ENCODE results near the gene ITPR3.

The ITPR3 gene

GRCh38 chr6:33640361-33640760, 19.2 kb downstream of the ITPR3 start:
- DNase-seq: no peak

DNA sequence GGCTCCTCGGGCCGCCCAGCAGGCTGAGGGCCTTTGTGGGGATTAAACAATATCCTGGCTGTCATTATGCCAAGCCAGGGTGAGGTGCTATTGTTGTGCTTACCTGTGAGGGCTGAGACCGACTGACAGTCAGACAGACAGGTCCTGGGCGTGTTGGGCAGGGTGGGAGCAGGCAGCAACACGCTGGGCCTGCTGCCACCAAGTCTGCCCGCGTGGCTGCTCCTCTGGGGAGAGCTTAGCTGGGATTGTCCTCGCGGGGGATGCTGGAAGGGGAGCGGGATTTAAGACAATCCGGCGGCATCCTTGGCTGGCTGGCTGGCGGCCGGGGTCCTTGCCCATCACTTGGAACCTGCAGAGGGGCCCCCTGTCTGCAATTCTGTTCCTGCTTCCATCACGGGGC, 20.0 kb downstream of the ITPR3 start:
- DNase-seq: no peak

- no peak for DNase-seq
Observed at GRCh38 chr6:33641602-33642001, 20.5 kb downstream of the ITPR3 start.

GRCh38 chr6:33642897-33643296, 21.8 kb downstream of the ITPR3 start:
- no peak for DNase-seq

- DNase-seq: no peak
Observed at GRCh38 chr6:33651403-33651802, 30.3 kb downstream of the ITPR3 start.

GRCh38 chr6:33652002-33652401, 30.9 kb downstream of the ITPR3 start:
- no peak for DNase-seq

DNA sequence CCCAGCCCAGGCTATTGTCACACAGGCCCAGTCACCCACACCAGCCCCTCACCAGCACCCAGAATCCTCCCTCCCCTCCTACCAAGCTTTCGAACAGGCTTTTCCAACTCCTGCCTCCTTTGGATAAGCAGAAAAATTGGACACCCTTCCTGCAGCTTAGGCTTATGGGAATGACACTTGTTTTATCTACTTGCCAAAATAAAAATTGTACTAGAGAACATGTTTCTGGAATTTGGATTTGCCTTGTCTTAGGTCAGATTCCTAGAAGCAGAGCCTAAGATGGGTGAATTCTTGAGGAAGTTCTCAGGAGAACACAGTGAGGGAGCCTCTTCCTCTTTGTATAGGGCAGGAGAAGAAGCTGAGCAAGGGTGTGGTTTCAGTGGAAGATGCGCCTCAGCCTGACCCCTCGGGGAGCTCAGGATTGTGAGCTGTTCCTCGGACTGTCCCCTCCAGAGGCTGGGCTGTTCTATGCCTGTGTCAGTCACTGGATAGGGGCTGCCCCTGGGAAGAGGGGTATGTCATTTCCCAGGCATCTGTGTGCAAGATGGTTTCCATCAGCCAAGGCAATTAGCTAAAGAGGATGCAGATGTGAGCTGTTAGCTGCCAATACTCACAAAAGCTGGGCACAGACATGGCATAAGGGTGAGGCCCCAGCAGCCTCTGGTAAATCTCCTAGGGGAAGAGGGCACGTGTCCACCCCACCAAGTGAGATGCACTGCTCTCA, 33.9 kb downstream of the ITPR3 start:
- no peak for DNase-seq

DNA sequence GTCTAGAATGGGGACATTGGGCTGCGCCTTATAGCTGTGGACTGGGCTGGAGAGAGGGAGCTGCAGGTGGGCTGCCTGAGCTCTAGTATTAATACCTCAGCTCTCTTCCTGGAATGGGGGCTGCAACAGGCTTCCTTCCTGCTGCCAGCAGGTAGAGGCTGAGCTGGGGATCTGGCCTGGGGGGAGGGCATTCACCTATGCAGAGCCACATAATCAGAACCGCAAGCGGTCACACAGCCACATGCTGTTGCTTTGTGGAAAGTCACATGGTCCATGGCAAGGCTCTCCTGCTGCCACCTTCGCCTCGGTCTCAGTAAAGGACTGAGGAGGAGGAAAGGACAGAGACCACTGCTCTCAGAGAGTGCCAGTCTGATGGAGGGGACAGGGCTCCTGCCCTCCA, 35.7 kb downstream of the ITPR3 start:
- DNase-seq: no peak

- DNase-seq: no peak
Observed at GRCh38 chr6:33658982-33659689, 38.0 kb downstream of the ITPR3 start.

GRCh38 chr6:33659986-33660385, 38.9 kb downstream of the ITPR3 start:
- no peak for DNase-seq

- DNase-seq: no peak
Observed at GRCh38 chr6:33661106-33661838, 40.1 kb downstream of the ITPR3 start.

- DNase-seq: no peak
Observed at GRCh38 chr6:33662318-33662717, 41.2 kb downstream of the ITPR3 start.

- DNase-seq: no peak
Observed at GRCh38 chr6:33663028-33663427, 41.9 kb downstream of the ITPR3 start.

GRCh38 chr6:33663727-33664449, 42.8 kb downstream of the ITPR3 start:
- no peak for DNase-seq

DNA sequence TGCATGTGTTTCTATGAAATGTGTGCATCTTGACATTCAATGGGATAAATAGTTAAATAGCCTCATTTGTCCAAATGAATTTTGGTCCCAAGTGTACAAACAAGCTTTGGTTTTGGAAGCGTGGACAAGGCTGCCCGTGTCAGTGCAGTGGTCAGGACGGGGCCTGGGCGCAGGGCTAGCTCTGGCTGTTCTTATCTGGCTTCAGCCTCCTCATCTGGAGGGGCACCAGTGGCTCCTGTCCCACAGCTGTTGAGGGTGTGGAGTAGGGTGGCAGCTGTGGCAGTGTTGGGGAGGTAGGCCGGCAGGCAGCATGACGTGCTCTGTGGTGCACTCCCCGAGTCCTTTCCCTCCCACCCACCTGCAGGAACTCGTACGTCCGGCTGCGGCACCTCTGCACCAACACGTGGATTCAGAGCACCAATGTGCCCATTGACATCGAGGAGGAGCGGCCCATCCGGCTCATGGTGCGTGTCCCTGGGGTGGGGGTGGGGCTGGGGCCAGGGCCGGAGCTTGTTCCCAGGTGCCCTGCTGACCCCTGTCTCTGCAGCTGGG, 43.5 kb downstream of the ITPR3 start:
- DNase-seq: no peak

GRCh38 chr6:33665957-33666356, 44.8 kb downstream of the ITPR3 start:
- no peak for DNase-seq

GRCh38 chr6:33667072-33667471, 46.0 kb downstream of the ITPR3 start:
- no peak for DNase-seq

- DNase-seq: no peak
Observed at GRCh38 chr6:33667776-33668175, 46.7 kb downstream of the ITPR3 start.

DNA sequence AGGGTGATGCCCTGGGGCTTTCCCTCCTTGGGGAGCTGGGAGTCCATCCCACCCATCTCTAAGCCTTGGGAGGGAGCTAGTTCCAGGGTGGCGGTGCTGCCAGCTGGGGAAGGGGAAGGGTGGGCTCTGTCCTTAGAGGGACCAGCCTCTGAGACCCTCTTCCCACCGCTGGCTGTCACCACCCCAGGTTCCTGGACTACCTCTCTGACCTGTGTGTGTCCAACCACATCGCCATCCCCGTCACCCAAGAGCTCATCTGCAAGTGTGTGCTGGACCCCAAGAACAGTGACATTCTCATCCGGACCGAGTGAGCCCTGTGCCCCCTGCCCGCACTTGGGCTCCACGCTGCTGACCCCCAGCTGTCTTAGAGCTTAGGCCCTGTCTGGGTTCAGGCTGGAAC, 47.2 kb downstream of the ITPR3 start:
- no peak for DNase-seq

GRCh38 chr6:33668914-33669313, 47.8 kb downstream of the ITPR3 start:
- no peak for DNase-seq

- DNase-seq: no peak
Observed at GRCh38 chr6:33670086-33670660, 49.1 kb downstream of the ITPR3 start.

DNA sequence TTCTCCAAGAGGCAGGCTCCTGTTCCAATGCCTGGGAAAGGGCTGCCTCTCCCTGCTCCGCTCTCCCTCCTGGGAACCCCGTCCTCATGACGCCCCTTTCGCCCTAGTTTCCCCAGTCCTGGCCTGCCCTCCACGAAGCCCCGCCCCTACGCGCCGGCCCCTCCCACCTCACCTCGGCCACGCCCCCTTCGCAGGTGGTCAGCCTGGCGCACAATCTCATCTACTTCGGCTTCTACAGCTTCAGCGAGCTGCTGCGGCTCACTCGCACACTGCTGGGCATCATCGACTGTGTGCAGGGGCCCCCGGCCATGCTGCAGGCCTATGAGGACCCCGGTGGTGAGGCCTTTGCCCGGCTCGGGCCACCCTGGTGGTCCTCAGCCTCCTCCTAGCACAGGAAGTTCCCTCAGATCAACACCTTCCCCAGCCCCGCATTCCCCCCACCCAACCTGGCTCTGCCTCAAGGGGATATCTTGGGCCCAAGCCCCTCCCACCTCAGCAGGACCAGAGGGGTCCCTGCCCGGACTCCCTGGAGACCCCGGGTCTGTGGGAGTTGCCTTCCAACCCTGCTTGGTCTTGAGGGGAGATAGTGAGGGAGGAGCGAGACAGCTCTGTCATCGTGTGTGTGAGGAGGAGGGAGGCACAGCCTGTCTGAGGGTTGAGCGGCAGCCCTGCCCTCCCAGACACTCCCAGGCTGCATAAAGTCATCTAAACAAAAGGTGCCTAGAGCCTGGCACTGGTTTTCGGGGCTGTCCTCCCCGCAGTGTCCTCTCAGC, 50.0 kb downstream of the ITPR3 start:
- no peak for DNase-seq
